ENCODE measurements around the gene ZRANB3. TPM values are rescaled to one million over a fixed set of nuclear protein-coding genes. Genes with fewer than 3 reads are reported as not detected.

Gene ZRANB3
- total and polyA plus RNA-seq, 8 donors, result 0.91 to 6.1 (median 4.1) TPM

DNA sequence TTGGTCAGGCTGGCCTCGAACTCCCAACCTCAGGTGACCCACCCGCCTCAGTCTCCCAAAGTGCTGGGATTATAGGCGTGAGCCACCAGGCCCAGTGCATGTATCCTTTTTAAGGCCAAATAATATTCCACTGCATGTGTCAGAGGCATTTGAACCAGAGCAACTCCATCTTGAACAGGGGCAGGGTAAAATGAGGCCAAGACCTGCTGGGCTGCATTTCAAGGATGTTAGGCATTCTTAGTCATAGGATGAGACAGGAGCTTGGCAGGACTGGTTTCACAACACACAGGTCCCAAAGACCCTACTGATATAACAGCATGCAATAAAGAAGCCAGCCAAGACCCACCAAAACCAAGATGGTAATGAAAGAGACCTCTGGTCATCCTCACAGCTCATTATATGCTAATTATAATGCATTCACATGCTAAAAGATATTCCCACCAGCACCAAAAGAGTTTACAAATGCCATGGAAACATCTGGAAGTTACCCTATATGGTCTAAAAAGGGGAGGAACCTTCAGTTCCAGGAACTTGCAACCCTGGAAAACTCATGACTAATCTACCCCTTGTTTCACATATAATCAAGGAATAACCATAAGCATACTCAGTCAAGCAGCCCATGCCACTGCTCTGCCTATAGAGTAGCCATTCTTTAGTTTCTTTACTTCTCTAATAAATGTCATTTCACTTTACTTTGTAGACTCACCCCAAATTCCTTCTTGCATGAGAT lies 274.3 kb downstream of the ZRANB3 start:
- Histone ChIP-seq H3K4me1 (no peaks in the 10 kb centered on the region), H3K4me3 (no peak overlapping the region), H3K9me3 (no peaks in the 10 kb centered on the region), H3K27ac (no peak overlapping the region), H3K27me3 (no peaks in the 10 kb centered on the region), H3K36me3 (no peaks in the 10 kb centered on the region)
- DNase-seq (no peak), FAIRE-seq (no peak), ATAC-seq (no peak)
- TF ChIP-seq, protein P1, sequence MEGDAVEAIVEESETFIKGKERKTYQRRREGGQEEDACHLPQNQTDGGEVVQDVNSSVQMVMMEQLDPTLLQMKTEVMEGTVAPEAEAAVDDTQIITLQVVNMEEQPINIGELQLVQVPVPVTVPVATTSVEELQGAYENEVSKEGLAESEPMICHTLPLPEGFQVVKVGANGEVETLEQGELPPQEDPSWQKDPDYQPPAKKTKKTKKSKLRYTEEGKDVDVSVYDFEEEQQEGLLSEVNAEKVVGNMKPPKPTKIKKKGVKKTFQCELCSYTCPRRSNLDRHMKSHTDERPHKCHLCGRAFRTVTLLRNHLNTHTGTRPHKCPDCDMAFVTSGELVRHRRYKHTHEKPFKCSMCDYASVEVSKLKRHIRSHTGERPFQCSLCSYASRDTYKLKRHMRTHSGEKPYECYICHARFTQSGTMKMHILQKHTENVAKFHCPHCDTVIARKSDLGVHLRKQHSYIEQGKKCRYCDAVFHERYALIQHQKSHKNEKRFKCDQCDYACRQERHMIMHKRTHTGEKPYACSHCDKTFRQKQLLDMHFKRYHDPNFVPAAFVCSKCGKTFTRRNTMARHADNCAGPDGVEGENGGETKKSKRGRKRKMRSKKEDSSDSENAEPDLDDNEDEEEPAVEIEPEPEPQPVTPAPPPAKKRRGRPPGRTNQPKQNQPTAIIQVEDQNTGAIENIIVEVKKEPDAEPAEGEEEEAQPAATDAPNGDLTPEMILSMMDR (IDR thresholded peaks at IDR 0.05), result no peak
- 95 to 100% methylated on average over 3 of the region's 3 CpGs for WGBS, 2 donors
- intact Hi-C loops (cut with DNase I), result no loop called here

DNA sequence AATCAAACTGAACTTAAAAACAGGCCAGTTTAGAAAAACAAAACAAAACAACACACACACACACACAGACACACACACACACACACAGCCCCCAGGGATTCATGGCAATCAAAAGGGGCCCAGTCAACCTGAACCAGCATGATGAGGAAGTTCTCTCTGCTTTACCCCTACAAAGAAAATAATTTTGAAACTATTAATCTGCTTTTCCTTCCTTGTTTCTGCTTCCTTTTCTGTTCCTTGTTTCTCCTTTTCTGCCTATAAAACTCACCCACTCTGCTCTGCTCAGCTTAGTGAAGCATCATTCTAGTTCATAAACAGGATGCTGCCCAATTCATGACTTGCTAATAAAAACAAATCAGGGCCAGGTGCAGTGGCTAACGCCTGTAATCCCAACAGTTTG lies 275.8 kb downstream of the ZRANB3 start:
- Histone ChIP-seq H3K36me3 (no peaks in the 10 kb centered on the region), H3K27ac (no peak overlapping the region), H3K4me3 (no peak overlapping the region), H3K27me3 (no peaks in the 10 kb centered on the region), H3K9me3 (no peaks in the 10 kb centered on the region), H3K4me1 (no peaks in the 10 kb centered on the region)
- ATAC-seq (no peak), DNase-seq (no peak), FAIRE-seq (no peak)
- TF ChIP-seq, protein P1 (IDR thresholded peaks at IDR 0.05), result no peak
- WGBS, 2 donors, result 90 to 93% methylated on average over 1 of the region's 1 CpG
- intact Hi-C loops (cut with DNase I), result no loop called here

DNA sequence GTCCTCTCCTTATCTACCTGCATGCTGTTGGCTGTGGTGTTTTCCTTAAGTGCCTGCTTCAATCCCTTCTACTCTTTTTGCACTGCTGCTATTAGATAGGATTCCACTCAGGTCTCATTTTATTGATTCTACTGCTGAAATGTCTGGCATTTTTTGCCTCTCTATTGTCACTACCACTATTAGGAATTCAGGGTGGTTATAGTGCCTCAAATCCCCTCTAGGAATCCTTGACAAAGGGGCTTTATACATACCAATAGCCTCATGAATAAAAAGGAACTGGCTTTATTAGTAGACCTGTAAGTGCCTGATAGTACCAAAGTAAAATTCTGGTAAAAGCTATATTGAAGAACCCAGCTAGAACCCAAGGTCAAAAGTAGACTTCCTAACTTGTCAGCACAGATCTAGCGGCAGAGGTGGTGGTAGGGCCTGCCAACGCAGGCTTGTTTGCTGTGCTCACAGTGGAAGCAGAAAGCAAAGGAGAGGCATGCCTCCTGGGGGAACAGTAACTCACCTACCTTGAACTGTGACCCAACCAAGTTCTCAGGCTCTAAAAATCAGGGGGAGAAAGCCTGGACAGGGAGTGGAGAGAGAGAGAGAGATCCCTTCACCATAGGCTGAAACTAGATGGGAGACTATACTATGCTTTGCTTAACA lies 278.1 kb downstream of the ZRANB3 start:
- TF ChIP-seq, protein P1 (IDR thresholded peaks at IDR 0.05), result no peak
- Histone ChIP-seq H3K4me1 (no peaks in the 10 kb centered on the region), H3K4me3 (no peak overlapping the region), H3K36me3 (no peaks in the 10 kb centered on the region), H3K27ac (no peak overlapping the region), H3K9me3 (no peaks in the 10 kb centered on the region), H3K27me3 (no peaks in the 10 kb centered on the region)
- intact Hi-C loops (cut with DNase I), result no loop called here
- WGBS, 2 donors, result 59 to 74% methylated on average over 2 of the region's 2 CpGs
- FAIRE-seq (no peak), DNase-seq (no peak), ATAC-seq (no peak)

DNA sequence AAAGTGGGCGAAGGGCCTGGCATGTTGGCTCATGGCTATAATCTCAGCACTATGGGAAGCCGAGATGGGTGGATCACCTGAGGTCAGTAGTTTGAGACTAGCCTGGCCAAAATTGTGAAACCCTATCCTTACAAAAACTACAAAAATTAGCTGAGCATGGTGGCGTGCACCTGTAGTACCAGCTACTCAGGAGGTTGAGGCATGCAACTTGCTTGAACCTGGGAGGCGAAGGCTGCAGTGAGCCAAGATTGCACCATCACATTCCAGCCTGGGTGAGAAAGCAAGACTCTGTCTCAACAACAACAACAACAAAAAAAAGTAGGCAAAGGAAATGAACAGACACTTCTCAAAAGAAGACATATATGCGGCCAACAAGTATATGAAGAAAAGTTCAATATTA lies 282.4 kb downstream of the ZRANB3 start:
- no peak for FAIRE-seq
- WGBS, 2 donors, result 97% methylated on average over 5 of the region's 5 CpGs
- intact Hi-C loops (cut with DNase I), result no loop called here
- Histone ChIP-seq H3K36me3 (no peaks in the 10 kb centered on the region), H3K27me3 (no peaks in the 10 kb centered on the region), H3K27ac (no peak overlapping the region), H3K4me3 (no peak overlapping the region), H3K9me3 (no peaks in the 10 kb centered on the region), H3K4me1 (no peaks in the 10 kb centered on the region)
- no peak for DNase-seq
- TF ChIP-seq, protein P1 (IDR thresholded peaks at IDR 0.05), result no peak
- ATAC-seq, result no peak

DNA sequence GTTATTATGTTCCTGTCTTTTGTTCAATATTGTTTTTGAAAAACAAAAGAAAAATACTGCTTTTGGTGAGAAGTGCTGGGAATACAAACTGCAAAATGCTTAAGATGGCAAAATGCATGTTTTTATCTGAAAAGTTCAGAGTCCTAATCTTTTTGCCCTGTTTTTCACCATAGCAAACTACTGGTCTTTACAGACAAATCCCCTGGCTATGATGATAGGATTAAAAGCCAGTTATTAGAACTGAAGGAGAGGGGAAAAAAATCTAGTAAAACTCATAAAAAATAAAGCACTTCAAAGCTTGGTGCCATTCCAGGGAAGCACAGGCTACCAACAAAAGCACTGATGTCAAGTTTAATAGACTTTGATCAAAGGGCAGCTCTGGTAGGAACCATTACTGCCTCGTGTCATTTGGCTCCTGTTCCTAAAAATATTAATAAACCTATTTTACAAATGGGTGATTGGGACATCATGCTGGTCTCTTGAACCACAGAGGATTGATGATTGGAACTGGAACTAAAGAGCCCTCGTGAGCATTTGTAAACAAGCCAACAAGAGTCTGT lies 284.2 kb downstream of the ZRANB3 start:
- 49 to 63% methylated on average over 2 of the region's 2 CpGs for WGBS, 2 donors
- intact Hi-C loops (cut with DNase I), result no loop called here
- H3K9me3 ChIP-seq, result no peaks in the 10 kb centered on the region
- DNase-seq (no peak), FAIRE-seq (no peak), ATAC-seq (no peak)
- H3K36me3 ChIP-seq, result no peaks in the 10 kb centered on the region
- H3K27me3 ChIP-seq, result no peaks in the 10 kb centered on the region
- H3K4me3 ChIP-seq, result no peak overlapping the region
- H3K27ac ChIP-seq, result no peak overlapping the region
- no peaks in the 10 kb centered on the region for H3K4me1 ChIP-seq
- TF ChIP-seq, protein P1 (IDR thresholded peaks at IDR 0.05), result no peak
